HL-60 (cell line): Measurements from ENCODE around the gene FKBP15.

Experiments
- DNase-seq, 2 experiments: peaks; one replicate each; pipeline ENCODE4 v3.0.0-alpha.2; 2010 to 2020; ENCODE audit warnings: low read depth in 1 of 2, low spot score in 1 of 2
- H3K27ac ChIP-seq: fragments of 250-450 bp; sonication (Bioruptor Pico); replicated peaks from 2 replicates; pipeline ENCODE4 v1.5.1; 2020; ENCODE audit warnings: mild to moderate bottlenecking, moderate library complexity
- H3K27me3 ChIP-seq: fragments of 250-450 bp; sonication (Bioruptor Pico); 2 replicates; pipeline ENCODE4 v1.5.1; 2021; ENCODE audit warnings: mild to moderate bottlenecking, moderate library complexity; ENCODE audit not compliant: insufficient read depth, poor library complexity, severe bottlenecking
- H3K4me3 ChIP-seq: replicated peaks from 2 replicates; pipeline ENCODE4 v1.5.1; 2011; ENCODE audit warnings: mild to moderate bottlenecking, control low read depth, low read length; ENCODE audit not compliant: insufficient read depth
- CTCF ChIP-seq: IDR thresholded peaks from one replicate; pipeline ENCODE4 v1.5.1; 2011; ENCODE audit warnings: low read length, control low read depth, inconsistent platforms; ENCODE audit not compliant: insufficient read depth
- GABPA ChIP-seq: IDR thresholded peaks from 2 replicates; pipeline ENCODE4 v1.6.1; 2012; ENCODE audit warnings: low read depth
- POLR2AphosphoS5 ChIP-seq: IDR thresholded peaks from 2 replicates; pipeline ENCODE4 v1.6.1; 2012; ENCODE audit warnings: low read depth
- REST ChIP-seq: IDR thresholded peaks from 2 replicates; pipeline ENCODE4 v1.6.1; 2012; ENCODE audit warnings: low read depth; ENCODE audit not compliant: insufficient replicate concordance
- SPI1 ChIP-seq: IDR thresholded peaks from 2 replicates; pipeline ENCODE4 v1.6.1; 2012; ENCODE audit warnings: low read depth, mild to moderate bottlenecking, borderline replicate concordance

Gene FKBP15

GRCh38 chr9:113221800-113222481, 864 bp upstream of the FKBP15 start:
- TF ChIP-seq GABPA (no peak), CTCF (no peak), REST (no peak), POLR2AphosphoS5 (no peak), SPI1 (no peak)
- Histone ChIP-seq H3K27me3 (no peaks in the 10 kb centered on the region), H3K27ac (peak overlapping the region; percentile 59), H3K4me3 (peak overlapping the region; percentile 97)
- no peak for DNase-seq

GRCh38 chr9:113220467-113221002, 542 bp downstream of the FKBP15 start:
- Histone ChIP-seq H3K27me3 (no peaks in the 10 kb centered on the region), H3K27ac (peak overlapping the region; percentile 74), H3K4me3 (peak overlapping the region; percentile 97)
- no peak for DNase-seq
- no peak for TF ChIP-seq SPI1
- TF ChIP-seq REST = no peak
- TF ChIP-seq POLR2AphosphoS5 = no peak
- no peak for TF ChIP-seq GABPA
- no peak for TF ChIP-seq CTCF

- Histone ChIP-seq H3K27me3 (no peaks in the 10 kb centered on the region), H3K27ac (peak overlapping the region; percentile 74), H3K4me3 (peak overlapping the region; percentile 97)
- peak; percentile 55 to 70 for DNase-seq
- TF ChIP-seq GABPA (no peak), POLR2AphosphoS5 (no peak), CTCF (no peak), REST (no peak), SPI1 (peak; percentile 8; the same call in 1 of the 2 replicates)
These were observed 1.1 kb downstream of the FKBP15 start for GRCh38 chr9:113219969-113220368.
